Lung (tissue), 12 donors: Measurements from ENCODE around the gene HRG. TPM values are rescaled to one million over a fixed set of nuclear protein-coding genes. Genes with fewer than 3 reads are reported as not detected.
"Not testable (repeated sequence)": the region's sequence is repeated elsewhere in the genome, so short reads cannot be mapped to it uniquely, and the experiment has no call there.

Source experiments
- ATAC-seq: fragments of 200-7000 bp; cut with Tn5 transposase; one replicate; pipeline ENCODE4 v1.9.1; 2020; ENCODE audit warnings: moderate number of reproducible peaks; ENCODE audit not compliant: insufficient read depth, low FRiP score
- DNase-seq, 3 donors: peaks; one replicate each; pipeline ENCODE4 v3.0.0-alpha.2; 2013 to 2017
- H3K27ac ChIP-seq, 2 donors: one replicate each; pipeline ENCODE4 v1.5.1; 2013; ENCODE audit warnings: mild to moderate bottlenecking in 2 of 2, moderate library complexity in 2 of 2, control low read depth in 1 of 2, inconsistent platforms in 1 of 2, low read depth in 1 of 2, low read length in 1 of 2
- H3K27me3 ChIP-seq, 3 donors: one replicate each; pipeline ENCODE4 v1.5.1; 2013; ENCODE audit warnings: low read length in 2 of 3; ENCODE audit not compliant: control insufficient read depth in 3 of 3, insufficient read depth in 3 of 3
- H3K36me3 ChIP-seq, 4 donors: one replicate each; pipeline ENCODE4 v1.5.1; 2013; ENCODE audit warnings: low read length in 4 of 4, mild to moderate bottlenecking in 1 of 4, moderate library complexity in 1 of 4; ENCODE audit not compliant: control insufficient read depth in 4 of 4, insufficient read depth in 4 of 4
- H3K4me1 ChIP-seq, 5 donors: one replicate each; pipeline ENCODE4 v1.5.1; 2013; ENCODE audit warnings: low read length in 5 of 5, mild to moderate bottlenecking in 2 of 5, moderate library complexity in 1 of 5; ENCODE audit not compliant: control insufficient read depth in 5 of 5, insufficient read depth in 5 of 5
- H3K4me3 ChIP-seq: one replicate; pipeline ENCODE4 v1.5.1; 2013; ENCODE audit warnings: mild to moderate bottlenecking, control low read depth, moderate library complexity
- H3K9ac ChIP-seq, 2 donors: one replicate each; pipeline ENCODE4 v1.5.1; 2013; ENCODE audit warnings: low read length in 2 of 2, control low read depth in 1 of 2; ENCODE audit not compliant: insufficient read depth in 1 of 2
- H3K9me3 ChIP-seq, 4 donors: one replicate each; pipeline ENCODE4 v1.5.1; 2013; ENCODE audit warnings: low read length in 3 of 4, mild to moderate bottlenecking in 1 of 4, moderate library complexity in 1 of 4; ENCODE audit not compliant: control insufficient read depth in 4 of 4, insufficient read depth in 3 of 4
- CTCF ChIP-seq: IDR thresholded peaks from 2 replicates; pipeline ENCODE4 v1.5.1; 2012; ENCODE audit warnings: mild to moderate bottlenecking; ENCODE audit errors: control extremely low read depth, extremely low read depth
- WGBS, 2 donors: extraction: QIAGEN DNeasy Blood & Tissue Kit; methylation state at CpG; one replicate each; pipeline ENCODE4 v1.1.7; 2013; 5-methylcytosine and 5-hydroxymethylcytosine counted together
- polyA plus RNA-seq, 2 donors: library from polyadenylated mRNA; stranded (reverse); fragments of 200-250 nt; gene quantifications; one replicate each; pipeline ENCODE4 v1.2.1, GENCODE V29; 2013
- total RNA-seq, 2 donors: library from RNA; depleted of rRNA in 1 of 2; stranded (reverse); fragments of >200 nt in 1 of 2; gene quantifications; one replicate each; pipeline ENCODE4 v1.2.1, GENCODE V29; 2014 to 2021
- donor health status: control.
- donor health status: control.
- donor health status: Bipolar disorder and iron deficiency.
- donor health status: healthy.
- donor health status: DM: yes; HTN: yes; CAD: no.

The HRG gene
- total and polyA plus RNA-seq, 4 donors, result 0.15 TPM; not detected in 3

DNA sequence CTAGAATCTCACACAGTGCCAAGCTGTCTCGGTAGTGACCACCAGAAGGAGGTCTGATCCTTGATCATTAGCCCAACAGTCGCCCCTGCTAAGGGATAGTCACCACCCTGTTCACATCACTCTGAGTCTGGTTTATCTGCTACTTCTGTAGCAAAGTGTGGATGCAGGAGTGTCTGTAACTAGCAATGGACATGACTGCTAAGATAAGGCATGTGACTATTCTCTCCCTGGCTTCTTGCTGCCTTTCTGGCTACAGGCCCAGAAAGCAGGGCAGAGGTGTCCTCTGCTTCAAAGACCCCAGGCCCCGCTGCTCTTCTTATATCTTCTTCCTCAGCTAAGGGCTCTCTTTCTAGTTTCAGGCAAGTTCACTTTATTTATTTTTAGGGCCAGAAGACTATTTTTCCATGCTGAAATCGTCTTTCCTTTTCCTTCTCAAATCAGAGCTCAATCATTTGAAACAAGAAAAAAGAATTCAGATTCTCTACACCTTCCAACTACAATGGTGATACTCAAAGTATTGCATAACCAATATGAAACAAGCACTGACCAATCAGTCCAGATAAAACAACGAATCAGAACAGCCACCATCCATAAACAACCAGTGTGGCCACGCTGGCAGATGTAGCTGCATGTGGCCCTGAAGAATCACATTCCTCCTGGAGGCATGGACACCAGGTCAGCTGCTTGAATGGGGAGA, 43.3 kb downstream of the HRG start:
- no peak for ATAC-seq
- peak in 1 of 3 donors; percentile 3 for DNase-seq
- no peak overlapping the region for H3K27ac ChIP-seq
- no peak overlapping the region for H3K4me3 ChIP-seq
- WGBS, 2 donors, result 65 to 79% methylated on average over 6 of the region's 6 CpGs
- H3K4me1 ChIP-seq, result peaks cover 0 to 1% (median 0%) of the 10 kb centered on the region in 5 donors
- TF ChIP-seq CTCF, result no peak
- H3K9me3 ChIP-seq, result no peaks in the 10 kb centered on the region
- H3K27me3 ChIP-seq, result no peaks in the 10 kb centered on the region
- H3K36me3 ChIP-seq, result no peaks in the 10 kb centered on the region
- H3K9ac ChIP-seq, result no peak overlapping the region

GRCh38 chr3:186710694-186711093, 44.9 kb downstream of the HRG start:
- 77 to 88% methylated on average over 4 of the region's 4 CpGs for WGBS, 2 donors
- not testable (repeated sequence) for H3K4me1 ChIP-seq, H3K36me3 ChIP-seq, ATAC-seq, DNase-seq, H3K4me3 ChIP-seq, H3K27ac ChIP-seq, H3K9ac ChIP-seq, H3K9me3 ChIP-seq, H3K27me3 ChIP-seq

- Histone ChIP-seq H3K9ac (no peak overlapping the region), H3K36me3 (no peaks in the 10 kb centered on the region), H3K4me1 (peaks cover 0 to 1% (median 0%) of the 10 kb centered on the region in 5 donors), H3K27me3 (no peaks in the 10 kb centered on the region), H3K4me3 (no peak overlapping the region), H3K9me3 (no peaks in the 10 kb centered on the region), H3K27ac (no peak overlapping the region)
- no peak for TF ChIP-seq CTCF
- 73 to 86% methylated on average over 4 of the region's 4 CpGs for WGBS, 2 donors
- DNase-seq (no peak), ATAC-seq (no peak)
These were observed 47.7 kb downstream of the HRG start for GRCh38 chr3:186713499-186713898.

GRCh38 chr3:186717039-186717457, 51.2 kb downstream of the HRG start, which contains the start of gene KNG1:
KNG1 (plus strand) TSS chr3:186717359; CDS start chr3:186717543, 184 bp downstream.
- Histone ChIP-seq H3K4me3 (no peak within 1 kb of the TSS), H3K27ac (no peak within 1 kb of the TSS)

More at GRCh38 chr3:186717039-186717457, 51.2 kb downstream of the HRG start, which contains the start of gene KNG1:
- Histone ChIP-seq H3K9ac (no peak within 1 kb of the TSS), H3K9me3 (no peaks in the 10 kb centered on the region), H3K36me3 (no peaks in the 10 kb centered on the region), H3K27me3 (no peaks in the 10 kb centered on the region), H3K4me1 (peaks cover 0 to 6% (median 0%) of the 10 kb centered on the region in 5 donors)
- 54 to 68% methylated on average over 3 of the region's 3 CpGs for WGBS, 2 donors
- TF ChIP-seq CTCF, result no peak
- DNase-seq, result no peak
- no peak for ATAC-seq
